Measurements from ENCODE around the gene ABCA7. TPM values are rescaled to one million over a fixed set of nuclear protein-coding genes. Genes with fewer than 3 reads are reported as not detected.

The ABCA7 gene
- total and polyA plus RNA-seq, 2 of the 8 experiments (the other 6 are each of a cell fraction or from before 2014, with no cell fraction given): 10.4 to 25.6 TPM

GRCh38 chr19:990119-990571 lies 49.8 kb upstream of the ABCA7 start:
- H2AFZ ChIP-seq (ENCODE audit: low read length): no peak overlapping the region
- DNase-seq (ENCODE audit: low read depth in 1 of 2, low spot score in 2 of 2) (no peak), FAIRE-seq (no peak)
- no peak overlapping the region for H4K8ac ChIP-seq (ENCODE audit: extremely low read depth, insufficient read depth, low read length)
- H2AK5ac ChIP-seq (ENCODE audit: low read depth, low read length): no peak overlapping the region
- H3K18ac ChIP-seq (ENCODE audit: extremely low read depth, low read length): no peak overlapping the region
- H3K79me2 ChIP-seq (ENCODE audit: control insufficient read depth in 1 of 2, insufficient read depth in 2 of 2, low read length in 2 of 2): peaks cover 0 to 12% of the 10 kb centered on the region in 2 experiments; a peak in 1 of 4 replicates
- H3K9ac ChIP-seq (replicated peaks in 1 of 4; ENCODE audit: extremely low read depth in 1 of 4, low read depth in 3 of 4, low read length in 3 of 4): no peak overlapping the region
- H2BK120ac ChIP-seq (replicated peaks; ENCODE audit: low read depth, low read length): no peak overlapping the region
- H2BK20ac ChIP-seq (ENCODE audit: low read length): no peak overlapping the region
- no peak overlapping the region for H4K91ac ChIP-seq (replicated peaks; ENCODE audit: insufficient read length, low read length)
- 91% methylated on average over 23 of the region's 27 CpGs; no CpG with 5 or more reads in 1 of the 2 experiments for WGBS, 2 experiments (ENCODE audit: extremely low coverage in 1 of 2, insufficient coverage in 1 of 2, insufficient read length in 1 of 2, insufficient replicate concordance in 2 of 2, low coverage in 1 of 2, low lambda C conversion rate in 2 of 2, missing lambda C conversion rate in 1 of 2)
- 0 out of 2 replicates have a peak overlapping the region, but pooled peaks have one; percentile 26 for H3K27ac ChIP-seq (ENCODE audit: low read depth, low read length)
- H3K4me1 ChIP-seq (replicated peaks in 1 of 4; ENCODE audit: control insufficient read depth in 3 of 4, insufficient read depth in 4 of 4, low read length in 3 of 4): no peaks in the 10 kb centered on the region; a peak in 1 of 7 replicates
- no peak overlapping the region for H3K23ac ChIP-seq (ENCODE audit: insufficient read length)
- no peak overlapping the region for H3K4me3 ChIP-seq (ENCODE audit: extremely low read depth in 1 of 4, insufficient read depth in 2 of 4, low read depth in 3 of 4, low read length in 4 of 4)
- H2BK12ac ChIP-seq (ENCODE audit: low read depth, low read length): no peak overlapping the region
- H4K20me1 ChIP-seq (replicated peaks in 1 of 2; ENCODE audit: control insufficient read depth in 1 of 2, insufficient read depth in 2 of 2, low read length in 2 of 2): peaks cover 9 to 19% of the 10 kb centered on the region in 2 experiments
- H3K27me3 ChIP-seq (replicated peaks in 1 of 4; ENCODE audit: control insufficient read depth in 3 of 4, extremely low read depth in 1 of 4, insufficient read depth in 3 of 4, low read length in 3 of 4): no peaks in the 10 kb centered on the region
- H2BK5ac ChIP-seq (ENCODE audit: low read depth, low read length): no peak overlapping the region
- H3K36me3 ChIP-seq (ENCODE audit: control insufficient read depth in 2 of 4, insufficient read depth in 4 of 4, low read length in 3 of 4): peaks cover 7 to 39% (median 23%) of the 10 kb centered on the region in 4 experiments; a peak in 6 of 8 replicates
- no peak overlapping the region for H3K4ac ChIP-seq (replicated peaks; ENCODE audit: insufficient read length, low read depth, low read length)
- H3K4me2 ChIP-seq (ENCODE audit: insufficient read depth in 1 of 2, low read depth in 2 of 2, low read length in 2 of 2): no peak overlapping the region
- H3K9me3 ChIP-seq (ENCODE audit: insufficient read depth in 2 of 2, low read depth in 1 of 2, low read length in 1 of 2): no peaks in the 10 kb centered on the region
- no peaks in the 10 kb centered on the region for H3K23me2 ChIP-seq (ENCODE audit: low read depth, low read length)
- no peak overlapping the region for H4K5ac ChIP-seq (ENCODE audit: insufficient read length, low read depth, low read length)
- H2BK15ac ChIP-seq (ENCODE audit: low read length): no peak overlapping the region
- H3K79me1 ChIP-seq (ENCODE audit: low read depth, low read length): peaks cover 5% of the 10 kb centered on the region
- POLR2A ChIA-PET (ENCODE audit: partially characterized antibody): interaction anchor here (1.4 kb wide), 1 partner anchor 279 kb away, joined by 4 read pairs; the partner anchor contains the start of gene CIRBP
- CTCF ChIA-PET (ENCODE audit: partially characterized antibody): interaction anchor here (2.3 kb wide), 1 partner anchor 67 kb away, joined by 5 read pairs; no protein-coding TSS in a partner anchor
- no peak overlapping the region for H3K14ac ChIP-seq (ENCODE audit: insufficient read length)
- H3K56ac ChIP-seq (replicated peaks; ENCODE audit: insufficient read length, low read depth, low read length): no peak overlapping the region
- TF ChIP-seq CHD2 (IDR thresholded peaks at IDR 0.05; ENCODE audit: low read length) (no peak), BACH1 (IDR thresholded peaks at IDR 0.05; ENCODE audit: low read length) (no peak), MAFK (IDR thresholded peaks at IDR 0.05; ENCODE audit: low read depth, low read length) (no peak), RBBP5 (IDR thresholded peaks at IDR 0.05; ENCODE audit: borderline replicate concordance, low read depth, low read length) (no peak), TAF1 (IDR thresholded peaks at IDR 0.05; ENCODE audit: low read depth, low read length) (no peak), KDM5A (IDR thresholded peaks at IDR 0.05; ENCODE audit: low read length) (no peak), NANOG (IDR thresholded peaks at IDR 0.05; ENCODE audit: insufficient read depth, low read depth, low read length, poor library complexity, severe bottlenecking) (no peak), SIN3A (conservative IDR thresholded peaks at IDR 0.05 in 1 of 2, IDR thresholded peaks at IDR 0.05 in 1 of 2; ENCODE audit: low read depth in 1 of 2, low read length in 2 of 2) (no peak)
- TF ChIP-seq, protein P1, sequence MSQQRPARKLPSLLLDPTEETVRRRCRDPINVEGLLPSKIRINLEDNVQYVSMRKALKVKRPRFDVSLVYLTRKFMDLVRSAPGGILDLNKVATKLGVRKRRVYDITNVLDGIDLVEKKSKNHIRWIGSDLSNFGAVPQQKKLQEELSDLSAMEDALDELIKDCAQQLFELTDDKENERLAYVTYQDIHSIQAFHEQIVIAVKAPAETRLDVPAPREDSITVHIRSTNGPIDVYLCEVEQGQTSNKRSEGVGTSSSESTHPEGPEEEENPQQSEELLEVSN (IDR thresholded peaks at IDR 0.05): no peak
- TF ChIP-seq, protein P2, sequence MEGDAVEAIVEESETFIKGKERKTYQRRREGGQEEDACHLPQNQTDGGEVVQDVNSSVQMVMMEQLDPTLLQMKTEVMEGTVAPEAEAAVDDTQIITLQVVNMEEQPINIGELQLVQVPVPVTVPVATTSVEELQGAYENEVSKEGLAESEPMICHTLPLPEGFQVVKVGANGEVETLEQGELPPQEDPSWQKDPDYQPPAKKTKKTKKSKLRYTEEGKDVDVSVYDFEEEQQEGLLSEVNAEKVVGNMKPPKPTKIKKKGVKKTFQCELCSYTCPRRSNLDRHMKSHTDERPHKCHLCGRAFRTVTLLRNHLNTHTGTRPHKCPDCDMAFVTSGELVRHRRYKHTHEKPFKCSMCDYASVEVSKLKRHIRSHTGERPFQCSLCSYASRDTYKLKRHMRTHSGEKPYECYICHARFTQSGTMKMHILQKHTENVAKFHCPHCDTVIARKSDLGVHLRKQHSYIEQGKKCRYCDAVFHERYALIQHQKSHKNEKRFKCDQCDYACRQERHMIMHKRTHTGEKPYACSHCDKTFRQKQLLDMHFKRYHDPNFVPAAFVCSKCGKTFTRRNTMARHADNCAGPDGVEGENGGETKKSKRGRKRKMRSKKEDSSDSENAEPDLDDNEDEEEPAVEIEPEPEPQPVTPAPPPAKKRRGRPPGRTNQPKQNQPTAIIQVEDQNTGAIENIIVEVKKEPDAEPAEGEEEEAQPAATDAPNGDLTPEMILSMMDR (IDR thresholded peaks at IDR 0.05; ENCODE audit: control extremely low read depth in 1 of 3, insufficient read depth in 1 of 3, low read depth in 1 of 3, low read length in 3 of 3): no peak
